HepG2 (cell line): ENCODE results near the gene RNF213. TPM values are rescaled to one million over a fixed set of nuclear protein-coding genes. Genes with fewer than 3 reads are reported as not detected.

Source experiments
- GZF1 ChIP-seq: sonication (generic); formaldehyde crosslinking; IDR thresholded peaks from 2 replicates; pipeline ENCODE4 v1.5.1; 2020; ENCODE audit warnings: mild to moderate bottlenecking, missing genetic modification reagents
- HIVEP1 ChIP-seq: sonication (generic); formaldehyde crosslinking; IDR thresholded peaks from 2 replicates; pipeline ENCODE4 v1.4.0; 2020; ENCODE audit warnings: mild to moderate bottlenecking, missing genetic modification reagents
- NCOA1 ChIP-seq: sonication (generic); formaldehyde crosslinking; IDR thresholded peaks from 2 replicates; pipeline ENCODE4 v1.9.0; 2021; ENCODE audit warnings: missing genetic modification reagents
- ZFP36 ChIP-seq: fragments of 150-350 bp; IDR thresholded peaks from 2 replicates; pipeline ENCODE4 v1.6.1; 2018; ENCODE audit warnings: borderline replicate concordance, low read length, low read depth; ENCODE audit not compliant: partially characterized antibody
- ZFP90 ChIP-seq: sonication (generic); formaldehyde crosslinking; IDR thresholded peaks from 2 replicates; pipeline ENCODE4 v1.8.0; 2022; ENCODE audit warnings: missing genetic modification reagents, mild to moderate bottlenecking, inconsistent platforms, borderline replicate concordance
- ZNF136 ChIP-seq: sonication (generic); formaldehyde crosslinking; IDR thresholded peaks from 2 replicates; pipeline ENCODE4 v1.8.1; 2022; ENCODE audit warnings: low read depth, mild to moderate bottlenecking, moderate library complexity, missing genetic modification reagents
- ZNF749 ChIP-seq: sonication (generic); formaldehyde crosslinking; IDR thresholded peaks from 2 replicates; pipeline ENCODE4 v1.8.0; 2022; ENCODE audit warnings: mild to moderate bottlenecking, missing genetic modification reagents, moderate library complexity, borderline replicate concordance
- polyA plus RNA-seq, 8 experiments: library from polyadenylated mRNA; depleted of rRNA in 3 of 8; stranded (reverse) in 7 of 8; unstranded in 1 of 8; fragments of >200 nt; fragmentation: Illumina TruSeq in 4 of 8; extraction: Trizol in 4 of 8; gene quantifications; 2 replicates each; pipeline versions ENCODE4 v1.2.1 to v1.2.3, GENCODE V29; 2011 to 2016; ENCODE audit warnings: low read depth in 4 of 8, missing spikeins in 1 of 8, mixed read lengths in 1 of 8; ENCODE audit not compliant: insufficient read depth in 1 of 8
- total RNA-seq, 5 experiments: library from RNA; depleted of rRNA; stranded (reverse); fragments of >200 nt; fragmentation: Illumina TruSeq; extraction: Trizol; gene quantifications; 2 replicates each; pipeline ENCODE4 v1.2.3, GENCODE V29; 2016; ENCODE audit warnings: low read depth in 1 of 5
- TF ChIP-seq, protein P1 (sequence below): sonication (generic); formaldehyde crosslinking; IDR thresholded peaks from 2 replicates; pipeline ENCODE4 v1.4.0; 2020; ENCODE audit warnings: missing genetic modification reagents, borderline replicate concordance
- TF ChIP-seq, protein P2 (sequence below), 2 experiments: sonication (generic) in 1 of 2; formaldehyde crosslinking in 1 of 2; IDR thresholded peaks; 2 replicates each; pipeline versions ENCODE4 v1.4.0 to v1.6.1; 2018 to 2020; ENCODE audit warnings: missing genetic modification reagents in 2 of 2, borderline replicate concordance in 1 of 2, low read depth in 1 of 2, mild to moderate bottlenecking in 1 of 2, missing biosample characterization in 1 of 2
- TF ChIP-seq, protein P3 (sequence below): sonication (generic); formaldehyde crosslinking; IDR thresholded peaks from 2 replicates; pipeline ENCODE4 v1.9.0; 2022; ENCODE audit warnings: missing genetic modification reagents, mild to moderate bottlenecking, borderline replicate concordance
- TF ChIP-seq, protein P4 (sequence below): sonication (generic); formaldehyde crosslinking; IDR thresholded peaks from 2 replicates; pipeline ENCODE4 v1.8.0; 2022; ENCODE audit warnings: mild to moderate bottlenecking, missing genetic modification reagents, moderate library complexity
- TF ChIP-seq, protein P5 (sequence below): sonication (generic); formaldehyde crosslinking; IDR thresholded peaks from 2 replicates; pipeline ENCODE4 v1.4.0; 2020; ENCODE audit warnings: missing genetic modification reagents

RNF213 gene
- total and polyA plus RNA-seq, 2 of the 13 experiments (the other 11 are each of a cell fraction or from before 2014, with no cell fraction given): 38.6 to 38.7 TPM

DNA sequence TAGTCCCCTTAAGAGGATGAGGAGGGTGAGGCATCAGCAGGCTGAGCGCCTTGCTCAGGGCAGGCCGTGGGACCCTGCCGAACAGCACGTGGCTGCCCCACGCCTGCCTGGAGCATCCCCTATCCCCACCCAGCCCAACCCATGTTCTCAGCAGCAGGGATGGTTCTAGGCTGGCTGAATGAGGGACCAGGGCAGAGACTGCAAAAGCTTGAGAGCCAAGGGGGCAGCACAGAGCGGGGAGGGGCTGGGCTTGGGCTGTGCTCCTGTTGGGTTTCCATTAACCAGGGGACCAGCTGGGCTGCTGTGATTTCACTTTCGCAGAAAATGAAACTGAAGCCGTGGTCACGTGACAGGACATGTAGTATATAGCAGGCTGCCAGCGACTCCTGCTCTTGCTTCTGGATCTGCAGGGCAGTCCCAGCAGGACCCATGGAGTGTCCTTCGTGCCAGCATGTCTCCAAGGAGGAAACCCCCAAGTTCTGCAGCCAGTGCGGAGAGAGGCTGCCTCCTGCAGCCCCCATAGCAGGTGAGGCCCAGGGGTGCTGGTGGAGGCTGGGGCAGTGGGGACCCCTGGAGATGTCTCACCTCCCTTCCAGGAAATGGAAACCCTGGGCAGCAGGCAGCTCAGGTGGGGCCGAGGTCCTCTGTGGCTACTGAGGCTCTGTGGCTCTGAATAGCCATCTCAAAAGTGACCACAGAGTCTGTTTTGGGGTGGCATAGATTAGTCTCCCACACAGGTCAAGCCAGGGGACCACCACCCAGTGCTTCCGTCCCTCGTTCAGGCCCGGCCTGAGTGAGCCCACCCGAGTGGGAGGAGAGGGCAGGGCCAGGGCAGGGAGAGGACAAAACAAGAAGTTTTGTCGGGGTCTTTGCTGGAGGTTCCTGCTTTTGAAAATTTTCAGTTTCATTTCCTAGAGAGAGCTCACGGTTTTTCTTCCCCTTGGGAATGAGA lies 2.9 kb downstream of the RNF213 start (continued):
- TF ChIP-seq, protein P1, sequence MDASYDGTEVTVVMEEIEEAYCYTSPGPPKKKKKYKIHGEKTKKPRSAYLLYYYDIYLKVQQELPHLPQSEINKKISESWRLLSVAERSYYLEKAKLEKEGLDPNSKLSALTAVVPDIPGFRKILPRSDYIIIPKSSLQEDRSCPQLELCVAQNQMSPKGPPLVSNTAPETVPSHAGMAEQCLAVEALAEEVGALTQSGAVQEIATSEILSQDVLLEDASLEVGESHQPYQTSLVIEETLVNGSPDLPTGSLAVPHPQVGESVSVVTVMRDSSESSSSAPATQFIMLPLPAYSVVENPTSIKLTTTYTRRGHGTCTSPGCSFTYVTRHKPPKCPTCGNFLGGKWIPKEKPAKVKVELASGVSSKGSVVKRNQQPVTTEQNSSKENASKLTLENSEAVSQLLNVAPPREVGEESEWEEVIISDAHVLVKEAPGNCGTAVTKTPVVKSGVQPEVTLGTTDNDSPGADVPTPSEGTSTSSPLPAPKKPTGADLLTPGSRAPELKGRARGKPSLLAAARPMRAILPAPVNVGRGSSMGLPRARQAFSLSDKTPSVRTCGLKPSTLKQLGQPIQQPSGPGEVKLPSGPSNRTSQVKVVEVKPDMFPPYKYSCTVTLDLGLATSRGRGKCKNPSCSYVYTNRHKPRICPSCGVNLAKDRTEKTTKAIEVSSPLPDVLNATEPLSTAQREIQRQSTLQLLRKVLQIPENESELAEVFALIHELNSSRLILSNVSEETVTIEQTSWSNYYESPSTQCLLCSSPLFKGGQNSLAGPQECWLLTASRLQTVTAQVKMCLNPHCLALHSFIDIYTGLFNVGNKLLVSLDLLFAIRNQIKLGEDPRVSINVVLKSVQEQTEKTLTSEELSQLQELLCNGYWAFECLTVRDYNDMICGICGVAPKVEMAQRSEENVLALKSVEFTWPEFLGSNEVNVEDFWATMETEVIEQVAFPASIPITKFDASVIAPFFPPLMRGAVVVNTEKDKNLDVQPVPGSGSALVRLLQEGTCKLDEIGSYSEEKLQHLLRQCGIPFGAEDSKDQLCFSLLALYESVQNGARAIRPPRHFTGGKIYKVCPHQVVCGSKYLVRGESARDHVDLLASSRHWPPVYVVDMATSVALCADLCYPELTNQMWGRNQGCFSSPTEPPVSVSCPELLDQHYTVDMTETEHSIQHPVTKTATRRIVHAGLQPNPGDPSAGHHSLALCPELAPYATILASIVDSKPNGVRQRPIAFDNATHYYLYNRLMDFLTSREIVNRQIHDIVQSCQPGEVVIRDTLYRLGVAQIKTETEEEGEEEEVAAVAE (CRISPR knock-in tag): peak; percentile 76; the same call in 1 of the 2 replicates
- peak; percentile 87 for TF ChIP-seq ZFP90 (CRISPR knock-in tag)
- TF ChIP-seq GZF1 (CRISPR knock-in tag): no peak
- TF ChIP-seq, protein P2, sequence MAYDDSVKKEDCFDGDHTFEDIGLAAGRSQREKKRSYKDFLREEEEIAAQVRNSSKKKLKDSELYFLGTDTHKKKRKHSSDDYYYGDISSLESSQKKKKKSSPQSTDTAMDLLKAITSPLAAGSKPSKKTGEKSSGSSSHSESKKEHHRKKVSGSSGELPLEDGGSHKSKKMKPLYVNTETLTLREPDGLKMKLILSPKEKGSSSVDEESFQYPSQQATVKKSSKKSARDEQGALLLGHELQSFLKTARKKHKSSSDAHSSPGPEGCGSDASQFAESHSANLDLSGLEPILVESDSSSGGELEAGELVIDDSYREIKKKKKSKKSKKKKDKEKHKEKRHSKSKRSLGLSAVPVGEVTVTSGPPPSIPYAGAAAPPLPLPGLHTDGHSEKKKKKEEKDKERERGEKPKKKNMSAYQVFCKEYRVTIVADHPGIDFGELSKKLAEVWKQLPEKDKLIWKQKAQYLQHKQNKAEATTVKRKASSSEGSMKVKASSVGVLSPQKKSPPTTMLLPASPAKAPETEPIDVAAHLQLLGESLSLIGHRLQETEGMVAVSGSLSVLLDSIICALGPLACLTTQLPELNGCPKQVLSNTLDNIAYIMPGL (CRISPR knock-in tag; IDR thresholded peaks at IDR 0.05; ENCODE audit: borderline replicate concordance in 1 of 2, low read depth in 1 of 2): peak; percentile 54 to 74
- no peak for TF ChIP-seq ZFP36
- no peak for TF ChIP-seq NCOA1 (CRISPR knock-in tag)
- TF ChIP-seq ZNF749 (CRISPR knock-in tag): no peak
- TF ChIP-seq, protein P3, sequence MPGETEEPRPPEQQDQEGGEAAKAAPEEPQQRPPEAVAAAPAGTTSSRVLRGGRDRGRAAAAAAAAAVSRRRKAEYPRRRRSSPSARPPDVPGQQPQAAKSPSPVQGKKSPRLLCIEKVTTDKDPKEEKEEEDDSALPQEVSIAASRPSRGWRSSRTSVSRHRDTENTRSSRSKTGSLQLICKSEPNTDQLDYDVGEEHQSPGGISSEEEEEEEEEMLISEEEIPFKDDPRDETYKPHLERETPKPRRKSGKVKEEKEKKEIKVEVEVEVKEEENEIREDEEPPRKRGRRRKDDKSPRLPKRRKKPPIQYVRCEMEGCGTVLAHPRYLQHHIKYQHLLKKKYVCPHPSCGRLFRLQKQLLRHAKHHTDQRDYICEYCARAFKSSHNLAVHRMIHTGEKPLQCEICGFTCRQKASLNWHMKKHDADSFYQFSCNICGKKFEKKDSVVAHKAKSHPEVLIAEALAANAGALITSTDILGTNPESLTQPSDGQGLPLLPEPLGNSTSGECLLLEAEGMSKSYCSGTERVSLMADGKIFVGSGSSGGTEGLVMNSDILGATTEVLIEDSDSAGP (CRISPR knock-in tag): peak; percentile 62; the same call in 1 of the 2 replicates
- TF ChIP-seq ZNF136 (CRISPR knock-in tag): peak; percentile 79
- TF ChIP-seq, protein P4, sequence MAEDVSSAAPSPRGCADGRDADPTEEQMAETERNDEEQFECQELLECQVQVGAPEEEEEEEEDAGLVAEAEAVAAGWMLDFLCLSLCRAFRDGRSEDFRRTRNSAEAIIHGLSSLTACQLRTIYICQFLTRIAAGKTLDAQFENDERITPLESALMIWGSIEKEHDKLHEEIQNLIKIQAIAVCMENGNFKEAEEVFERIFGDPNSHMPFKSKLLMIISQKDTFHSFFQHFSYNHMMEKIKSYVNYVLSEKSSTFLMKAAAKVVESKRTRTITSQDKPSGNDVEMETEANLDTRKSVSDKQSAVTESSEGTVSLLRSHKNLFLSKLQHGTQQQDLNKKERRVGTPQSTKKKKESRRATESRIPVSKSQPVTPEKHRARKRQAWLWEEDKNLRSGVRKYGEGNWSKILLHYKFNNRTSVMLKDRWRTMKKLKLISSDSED (CRISPR knock-in tag): no peak
- peak; percentile 72; the same call in 1 of the 2 replicates for TF ChIP-seq HIVEP1 (CRISPR knock-in tag)
- TF ChIP-seq, protein P5, sequence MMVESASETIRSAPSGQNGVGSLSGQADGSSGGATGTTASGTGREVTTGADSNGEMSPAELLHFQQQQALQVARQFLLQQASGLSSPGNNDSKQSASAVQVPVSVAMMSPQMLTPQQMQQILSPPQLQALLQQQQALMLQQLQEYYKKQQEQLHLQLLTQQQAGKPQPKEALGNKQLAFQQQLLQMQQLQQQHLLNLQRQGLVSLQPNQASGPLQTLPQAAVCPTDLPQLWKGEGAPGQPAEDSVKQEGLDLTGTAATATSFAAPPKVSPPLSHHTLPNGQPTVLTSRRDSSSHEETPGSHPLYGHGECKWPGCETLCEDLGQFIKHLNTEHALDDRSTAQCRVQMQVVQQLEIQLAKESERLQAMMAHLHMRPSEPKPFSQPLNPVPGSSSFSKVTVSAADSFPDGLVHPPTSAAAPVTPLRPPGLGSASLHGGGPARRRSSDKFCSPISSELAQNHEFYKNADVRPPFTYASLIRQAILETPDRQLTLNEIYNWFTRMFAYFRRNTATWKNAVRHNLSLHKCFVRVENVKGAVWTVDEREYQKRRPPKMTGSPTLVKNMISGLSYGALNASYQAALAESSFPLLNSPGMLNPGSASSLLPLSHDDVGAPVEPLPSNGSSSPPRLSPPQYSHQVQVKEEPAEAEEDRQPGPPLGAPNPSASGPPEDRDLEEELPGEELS: peak; percentile 33; the same call in 1 of the 2 replicates
